ENCODE measurements around the gene MICAL2.

Gene MICAL2

DNA sequence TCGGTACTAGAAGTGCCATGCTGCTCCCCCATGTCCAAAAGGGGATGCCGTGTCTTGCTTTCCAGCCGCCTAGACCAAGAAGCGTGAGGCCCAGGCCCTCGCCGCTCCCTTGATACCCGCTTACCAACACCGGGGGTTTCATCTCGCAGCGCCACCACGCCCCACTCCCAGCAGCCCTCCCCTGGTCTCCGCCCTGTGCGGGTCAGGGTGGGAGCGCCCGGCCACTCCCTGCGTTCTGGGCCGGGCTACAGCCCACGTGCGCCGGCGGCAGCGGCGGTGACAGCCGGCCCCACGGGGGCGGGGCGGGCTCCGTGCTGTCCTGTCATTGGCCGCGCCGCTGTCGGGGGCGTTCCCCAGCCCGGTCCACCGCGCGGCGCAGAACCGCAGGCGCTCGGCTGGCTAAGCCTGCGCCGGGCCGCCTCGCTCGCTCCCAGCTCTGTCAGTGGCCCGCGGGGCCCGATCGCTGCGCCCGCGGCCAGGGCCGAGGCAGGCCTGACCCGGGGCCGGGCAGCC is at the start of gene MICAL2:
MICAL2 (plus strand) TSS at position 390 of the 513 bp plus-strand sequence. CDS start 51,566 bp downstream, outside the sequence.
- in situ Hi-C loops (cut with MboI; ENCODE audit: low sequenced_read_pairs) = no loop called here

GRCh38 chr11:12061851-12062560 is 48.4 kb upstream of the MICAL2 start:
- in situ Hi-C loops (cut with MboI; ENCODE audit: low sequenced_read_pairs) = no loop called here

- in situ Hi-C loops (cut with MboI; ENCODE audit: low sequenced_read_pairs) = no loop called here
Measured at GRCh38 chr11:12063251-12063650, 47.1 kb upstream of the MICAL2 start.

DNA sequence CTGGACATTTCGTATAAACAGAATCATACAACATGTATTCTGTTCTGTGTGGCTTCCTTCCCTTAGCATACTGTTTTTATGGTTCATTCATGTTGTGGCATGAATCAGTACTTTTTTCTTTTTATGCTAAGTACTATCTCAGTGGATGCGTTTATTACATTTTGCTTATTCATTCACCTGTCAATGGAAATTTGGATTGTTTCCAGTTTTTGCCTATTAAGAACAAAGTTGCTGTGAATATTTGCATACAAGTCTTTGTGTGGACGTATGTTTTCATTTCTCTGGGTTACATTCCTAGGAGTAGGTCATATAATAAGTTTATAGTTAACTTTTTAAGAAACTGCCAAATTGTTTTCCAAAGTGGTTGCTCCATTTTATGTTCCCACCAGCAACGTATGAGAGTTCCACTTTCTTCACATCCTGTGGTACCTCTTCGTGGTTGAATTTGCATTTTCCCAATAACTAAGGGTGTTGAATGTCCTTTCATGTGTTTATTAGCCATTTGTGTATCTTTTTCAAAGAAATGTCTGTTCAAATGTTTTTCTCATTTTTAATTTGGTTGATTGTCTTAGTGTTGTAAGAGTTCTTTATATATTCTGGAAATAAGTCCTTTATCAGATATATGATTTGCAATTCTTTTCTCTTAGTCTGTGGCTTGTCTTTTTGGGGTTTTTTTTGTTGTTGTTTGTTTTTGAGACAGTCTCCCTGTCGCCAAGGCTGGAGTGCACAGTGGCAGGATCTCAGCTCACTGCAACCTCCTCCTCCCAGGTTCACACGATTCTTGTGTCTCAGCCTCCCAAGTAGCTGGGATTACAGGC is 46.0 kb upstream of the MICAL2 start:
- in situ Hi-C loops (cut with MboI; ENCODE audit: low sequenced_read_pairs) = no loop called here

GRCh38 chr11:12064954-12065280 is 45.5 kb upstream of the MICAL2 start:
- in situ Hi-C loops (cut with MboI; ENCODE audit: low sequenced_read_pairs) = no loop called here

DNA sequence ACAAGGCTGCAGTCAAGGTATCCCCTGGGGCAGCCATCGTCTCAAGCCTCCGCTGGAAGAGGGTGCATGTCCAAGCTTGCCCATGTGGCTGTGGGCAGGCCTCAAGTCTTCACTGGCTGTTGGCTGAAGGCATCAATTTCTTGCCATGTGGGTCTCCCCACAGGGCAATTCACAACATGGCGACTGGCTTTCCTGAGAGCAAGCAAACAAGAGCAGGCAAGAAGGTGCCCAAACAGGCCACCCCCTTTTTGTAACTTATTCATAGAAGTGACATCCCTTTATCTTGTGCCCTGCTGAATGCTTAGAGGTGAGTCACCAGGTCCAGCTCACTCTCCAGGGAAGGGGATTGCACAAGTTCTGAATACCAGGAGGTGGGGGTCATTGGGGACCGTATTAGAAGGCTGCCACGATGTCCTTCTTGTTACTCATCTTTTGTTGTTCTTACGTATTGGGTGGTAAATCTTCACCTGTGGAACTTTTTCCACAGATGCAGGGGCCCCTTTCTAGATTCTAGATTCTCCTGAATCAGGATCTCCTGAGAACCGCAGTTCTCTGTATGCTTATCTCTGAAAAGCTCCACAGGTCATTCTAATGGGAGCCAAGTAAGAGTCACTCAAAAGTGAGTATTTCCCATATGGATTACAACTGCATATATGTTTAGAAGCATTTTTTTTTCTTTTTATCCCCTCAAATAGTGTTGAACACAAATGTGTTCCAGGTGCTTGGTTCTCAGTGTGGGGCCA is 44.2 kb upstream of the MICAL2 start:
- in situ Hi-C loops (cut with MboI; ENCODE audit: low sequenced_read_pairs) = no loop called here

- in situ Hi-C loops (cut with MboI; ENCODE audit: low sequenced_read_pairs) = no loop called here
Measured at GRCh38 chr11:12066799-12067508, 43.4 kb upstream of the MICAL2 start.

GRCh38 chr11:12067796-12068357 is 42.5 kb upstream of the MICAL2 start:
- in situ Hi-C loops (cut with MboI; ENCODE audit: low sequenced_read_pairs) = no loop called here

DNA sequence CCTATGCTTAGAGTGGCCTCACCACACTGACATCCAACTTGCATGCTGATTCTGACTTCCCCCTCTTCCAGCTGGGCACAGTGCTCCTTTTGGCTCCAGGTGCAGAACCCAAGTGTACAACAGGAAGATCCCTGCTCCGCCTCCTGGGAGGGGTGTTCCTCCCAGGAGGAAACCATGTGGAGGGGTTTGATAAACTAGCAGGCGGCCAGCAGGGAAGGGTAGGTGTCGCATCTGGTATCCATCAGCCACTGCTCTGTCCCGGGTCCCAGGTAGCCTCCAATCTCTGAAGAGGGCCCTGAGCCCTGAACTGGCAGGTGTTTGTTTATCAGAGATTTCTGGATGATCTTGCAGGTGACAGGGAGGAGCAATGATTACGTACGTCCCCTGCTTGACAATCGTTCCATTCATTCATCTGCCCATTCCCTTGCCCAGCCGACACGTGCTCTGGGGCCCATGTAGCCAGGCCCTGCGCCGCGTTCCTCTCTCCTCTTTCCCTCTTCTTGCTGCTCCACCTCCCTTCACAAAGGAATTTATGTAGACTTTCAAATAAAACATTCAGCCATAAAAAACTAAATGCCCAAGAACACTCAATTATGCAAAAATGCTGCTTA is 41.2 kb upstream of the MICAL2 start:
- in situ Hi-C loops (cut with MboI; ENCODE audit: low sequenced_read_pairs) = no loop called here

GRCh38 chr11:12070446-12071267 is 39.7 kb upstream of the MICAL2 start:
- in situ Hi-C loops (cut with MboI; ENCODE audit: low sequenced_read_pairs) = no loop called here

- in situ Hi-C loops (cut with MboI; ENCODE audit: low sequenced_read_pairs) = no loop called here
Measured at GRCh38 chr11:12071574-12071973, 38.8 kb upstream of the MICAL2 start.

- in situ Hi-C loops (cut with MboI; ENCODE audit: low sequenced_read_pairs) = no loop called here
Measured at GRCh38 chr11:12073436-12073835, 37.0 kb upstream of the MICAL2 start.

GRCh38 chr11:12073886-12074285 is 36.5 kb upstream of the MICAL2 start:
- in situ Hi-C loops (cut with MboI; ENCODE audit: low sequenced_read_pairs) = no loop called here

- in situ Hi-C loops (cut with MboI; ENCODE audit: low sequenced_read_pairs) = no loop called here
Measured at GRCh38 chr11:12074529-12075195, 35.7 kb upstream of the MICAL2 start.

DNA sequence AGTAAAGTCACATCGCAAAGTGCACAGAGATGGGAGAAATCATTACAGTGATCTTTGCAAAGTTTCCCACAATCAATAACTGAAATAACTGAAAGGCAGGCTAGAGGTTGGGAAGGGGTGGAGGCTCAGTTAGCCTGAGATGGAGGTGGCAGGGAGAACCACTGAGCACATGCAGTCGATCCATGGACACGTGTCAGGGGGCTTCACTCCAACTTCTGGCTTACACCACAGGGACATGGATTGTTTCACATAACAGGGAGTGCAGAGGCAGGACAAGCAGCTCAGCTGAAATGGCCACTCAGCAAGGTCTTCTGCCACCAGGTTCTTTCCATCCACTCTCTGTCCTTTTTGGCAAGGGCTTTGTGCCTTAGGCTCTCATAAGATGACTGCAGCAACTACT is 35.1 kb upstream of the MICAL2 start:
- in situ Hi-C loops (cut with MboI; ENCODE audit: low sequenced_read_pairs) = no loop called here

DNA sequence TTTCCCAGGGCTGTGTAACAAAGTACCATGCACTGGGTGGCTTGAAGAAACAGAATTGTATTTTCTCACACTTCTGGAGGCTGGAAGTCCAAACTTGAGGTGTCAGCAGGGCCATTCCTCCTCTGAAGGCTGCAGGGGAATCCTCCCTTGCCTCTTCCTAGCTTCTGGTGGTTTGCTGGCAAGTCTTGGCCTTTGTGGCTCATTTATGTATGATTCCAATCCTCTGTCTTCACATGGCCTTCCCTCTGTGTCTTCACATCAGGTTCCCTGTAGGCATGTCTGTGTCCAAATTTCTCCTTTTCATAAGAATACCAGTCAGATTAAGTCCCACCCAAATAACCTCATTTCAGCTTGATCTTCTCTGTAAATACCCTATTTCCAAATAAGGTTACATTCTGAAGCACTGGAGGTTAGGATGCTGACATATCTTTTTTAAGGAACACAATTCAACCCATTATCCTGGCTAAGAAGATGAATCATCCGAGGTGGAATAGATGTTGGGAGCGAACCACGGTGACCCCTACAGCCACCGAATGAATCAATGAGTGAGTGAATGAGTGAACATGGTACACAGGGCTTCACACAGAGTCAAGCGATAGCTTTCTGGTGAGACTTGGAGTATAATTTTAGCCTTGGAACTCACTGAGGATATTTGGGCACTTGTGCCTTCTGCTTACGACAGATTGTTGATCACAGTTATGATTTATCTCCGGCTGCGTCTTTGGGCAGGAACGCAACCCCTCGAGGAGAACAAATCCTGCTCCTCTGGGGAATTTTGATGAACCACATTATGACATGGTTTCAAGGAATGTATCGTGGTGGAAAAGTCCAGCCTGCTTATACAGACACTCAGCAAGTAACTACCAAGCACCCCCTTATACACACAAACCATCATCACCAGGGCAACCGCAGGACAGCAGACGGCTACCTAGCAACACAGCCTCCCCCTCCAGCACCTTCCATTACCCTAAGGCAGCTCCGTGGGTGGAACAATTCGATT is 34.3 kb upstream of the MICAL2 start:
- in situ Hi-C loops (cut with MboI; ENCODE audit: low sequenced_read_pairs) = no loop called here

- in situ Hi-C loops (cut with MboI; ENCODE audit: low sequenced_read_pairs) = no loop called here
Measured at GRCh38 chr11:12076840-12077534, 33.4 kb upstream of the MICAL2 start.

All from HL-60/S4 treated with phorbol 12-myristate 13-acetate at 8.2 ng/mL for 4 days and 3 days (cell line).